Daoy (cell line): ENCODE data around the gene OR10AG1. TPM values are rescaled to one million over a fixed set of nuclear protein-coding genes. Genes with fewer than 3 reads are reported as not detected.

ENCODE experiments used
- DNase-seq: peaks from one replicate; pipeline ENCODE4 v3.0.0-alpha.2; 2015; ENCODE audit warnings: low read depth
- total RNA-seq: library from RNA; depleted of rRNA; stranded (reverse); fragments of >200 nt; shearing (Covaris generic); gene quantifications from 2 replicates; pipeline ENCODE4 v1.2.3, GENCODE V29; 2014; rRNA removed

The OR10AG1 gene
- not detected in 2 replicates for total RNA-seq

GRCh38 chr11:55969845-55970244, at the start of gene OR10AG1:
OR10AG1 (minus strand) TSS chr11:55969945; CDS start chr11:55969907, 38 bp downstream.
- no peak for DNase-seq

GRCh38 chr11:56013805-56014204, 44.1 kb upstream of the OR10AG1 start:
- no peak for DNase-seq

- no peak for DNase-seq
Measured at GRCh38 chr11:56010716-56011115, 41.0 kb upstream of the OR10AG1 start.

- DNase-seq: no peak
Measured at GRCh38 chr11:55994525-55994924, 24.8 kb upstream of the OR10AG1 start, which contains the start of gene OR5F1. OR5F1 (minus strand) TSS chr11:55994625; CDS start chr11:55994625, 0 bp downstream.

- no peak for DNase-seq
Measured at GRCh38 chr11:55970935-55971334, 1.2 kb upstream of the OR10AG1 start.

- DNase-seq: no peak
Measured at GRCh38 chr11:55967914-55968313, 1.8 kb downstream of the OR10AG1 start.

GRCh38 chr11:55966391-55966790, 3.4 kb downstream of the OR10AG1 start:
- DNase-seq: no peak

- no peak for DNase-seq
Measured at GRCh38 chr11:55956521-55956920, 13.2 kb downstream of the OR10AG1 start.

- DNase-seq: no peak
Measured at GRCh38 chr11:55949330-55949729, 20.4 kb downstream of the OR10AG1 start.

GRCh38 chr11:55942785-55943392, 26.9 kb downstream of the OR10AG1 start:
- no peak for DNase-seq

GRCh38 chr11:55936300-55936699, 33.4 kb downstream of the OR10AG1 start, which contains the start of gene OR5I1:
OR5I1 (minus strand) TSS chr11:55936400; CDS start chr11:55936400, 0 bp downstream.
- DNase-seq: no peak

- DNase-seq: no peak
Measured at GRCh38 chr11:55920537-55920936, 49.2 kb downstream of the OR10AG1 start.

Other genes starting within 250 kb of the OR10AG1 start
- not detected in 2 replicates for gene OR5D13, start 196.5 kb downstream of the OR10AG1 start, total RNA-seq
- not detected in 2 replicates for gene OR5D14, start 174.4 kb downstream of the OR10AG1 start, total RNA-seq
- not detected in 2 replicates for gene OR5L1, start 158.6 kb downstream of the OR10AG1 start, total RNA-seq
- not detected in 2 replicates for gene OR5D18, start 150.3 kb downstream of the OR10AG1 start, total RNA-seq
- not detected in 2 replicates for gene OR5L2, start 142.7 kb downstream of the OR10AG1 start, total RNA-seq
- gene OR5D16, start 131.2 kb downstream of the OR10AG1 start, total RNA-seq: not detected in 2 replicates
- gene TRIM51, start 86.6 kb downstream of the OR10AG1 start, total RNA-seq: not detected in 2 replicates
- not detected in 2 replicates for gene OR5W2, start 55.4 kb downstream of the OR10AG1 start, total RNA-seq
- gene OR5I1, start 33.5 kb downstream of the OR10AG1 start, total RNA-seq: not detected in 2 replicates
- gene OR5F1, start 24.7 kb upstream of the OR10AG1 start, total RNA-seq: not detected in 2 replicates
- gene OR5AS1, start 57.7 kb upstream of the OR10AG1 start, total RNA-seq: not detected in 2 replicates
- gene OR8I2, start 123.4 kb upstream of the OR10AG1 start, total RNA-seq: not detected in 2 replicates
- not detected in 2 replicates for gene OR8H2, start 133.7 kb upstream of the OR10AG1 start, total RNA-seq
- not detected in 2 replicates for gene OR8H3, start 152.4 kb upstream of the OR10AG1 start, total RNA-seq
- gene OR8J3, start 170.3 kb upstream of the OR10AG1 start, total RNA-seq: not detected in 2 replicates
- gene OR8K5, start 190.4 kb upstream of the OR10AG1 start, total RNA-seq: not detected in 2 replicates
- not detected in 2 replicates for gene OR5J2, start 206.7 kb upstream of the OR10AG1 start, total RNA-seq